ENCODE results near the gene MRPL10.

DNA sequence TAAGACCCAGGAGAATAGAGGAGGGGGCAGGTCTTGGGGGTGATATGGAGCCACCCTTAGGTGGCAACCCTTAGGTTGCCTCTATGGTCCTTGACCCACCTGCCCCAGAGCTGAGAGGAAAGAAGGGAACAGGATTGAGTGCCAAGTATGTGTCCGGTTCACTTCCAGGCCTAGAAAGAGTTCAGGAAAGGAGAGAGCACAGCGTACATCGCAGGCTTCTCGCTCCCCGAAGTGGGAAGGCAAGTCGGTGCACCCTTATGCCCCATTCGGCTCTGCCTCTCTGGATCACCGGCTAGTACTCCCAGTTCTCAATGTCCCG lies 19.0 kb upstream of the MRPL10 start:
- TF ChIP-seq, protein P1, sequence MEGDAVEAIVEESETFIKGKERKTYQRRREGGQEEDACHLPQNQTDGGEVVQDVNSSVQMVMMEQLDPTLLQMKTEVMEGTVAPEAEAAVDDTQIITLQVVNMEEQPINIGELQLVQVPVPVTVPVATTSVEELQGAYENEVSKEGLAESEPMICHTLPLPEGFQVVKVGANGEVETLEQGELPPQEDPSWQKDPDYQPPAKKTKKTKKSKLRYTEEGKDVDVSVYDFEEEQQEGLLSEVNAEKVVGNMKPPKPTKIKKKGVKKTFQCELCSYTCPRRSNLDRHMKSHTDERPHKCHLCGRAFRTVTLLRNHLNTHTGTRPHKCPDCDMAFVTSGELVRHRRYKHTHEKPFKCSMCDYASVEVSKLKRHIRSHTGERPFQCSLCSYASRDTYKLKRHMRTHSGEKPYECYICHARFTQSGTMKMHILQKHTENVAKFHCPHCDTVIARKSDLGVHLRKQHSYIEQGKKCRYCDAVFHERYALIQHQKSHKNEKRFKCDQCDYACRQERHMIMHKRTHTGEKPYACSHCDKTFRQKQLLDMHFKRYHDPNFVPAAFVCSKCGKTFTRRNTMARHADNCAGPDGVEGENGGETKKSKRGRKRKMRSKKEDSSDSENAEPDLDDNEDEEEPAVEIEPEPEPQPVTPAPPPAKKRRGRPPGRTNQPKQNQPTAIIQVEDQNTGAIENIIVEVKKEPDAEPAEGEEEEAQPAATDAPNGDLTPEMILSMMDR (conservative IDR thresholded peaks at IDR 0.05 in 1 of 2, IDR thresholded peaks at IDR 0.05 in 1 of 2; ENCODE audit: low read depth in 1 of 2, low read length in 2 of 2): no peak
- no peak for TF ChIP-seq EZH2 (IDR thresholded peaks at IDR 0.05; ENCODE audit: low read length, missing control alignments)

Data from fibroblast of lung (primary cell).